NT2/D1 (cell line): ENCODE results near the gene DAB2IP.

ENCODE experiments used
- DNase-seq: peaks from one replicate; pipeline ENCODE4 v3.0.0-alpha.2; 2011; ENCODE audit warnings: low read depth, low spot score
- H3K27me3 ChIP-seq: 2 replicates; pipeline ENCODE4 v1.6.0; 2011; ENCODE audit warnings: mild to moderate bottlenecking; ENCODE audit not compliant: insufficient read length, insufficient read depth
- H3K36me3 ChIP-seq: 2 replicates; pipeline ENCODE4 v1.6.1; 2011; ENCODE audit warnings: mild to moderate bottlenecking, low read length, mixed read lengths; ENCODE audit not compliant: insufficient read depth, insufficient read length
- H3K4me1 ChIP-seq: 2 replicates; pipeline ENCODE4 v1.5.1; 2011; ENCODE audit not compliant: insufficient read depth, insufficient read length
- H3K4me3 ChIP-seq: 2 replicates; pipeline ENCODE4 v1.5.1; 2011; ENCODE audit warnings: low read depth; ENCODE audit not compliant: insufficient read length
- H3K9ac ChIP-seq: 2 replicates; pipeline ENCODE4 v1.6.0; 2011; ENCODE audit warnings: low read depth; ENCODE audit not compliant: insufficient read length
- H3K9me3 ChIP-seq: 2 replicates; pipeline ENCODE4 v1.5.1; 2011; ENCODE audit warnings: mild to moderate bottlenecking, low read length; ENCODE audit not compliant: insufficient read depth
- SUZ12 ChIP-seq: IDR thresholded peaks from 2 replicates; pipeline ENCODE4 v1.6.1; 2011; ENCODE audit not compliant: insufficient read length, insufficient read depth; ENCODE audit errors: extremely low read depth
- YY1 ChIP-seq: IDR thresholded peaks from 2 replicates; pipeline ENCODE4 v1.6.1; 2011; ENCODE audit not compliant: insufficient read length, insufficient read depth
- ZNF274 ChIP-seq: IDR thresholded peaks from 2 replicates; pipeline ENCODE4 v1.6.1; 2011; ENCODE audit warnings: mild to moderate bottlenecking, low read depth, low read length

The DAB2IP gene

DNA sequence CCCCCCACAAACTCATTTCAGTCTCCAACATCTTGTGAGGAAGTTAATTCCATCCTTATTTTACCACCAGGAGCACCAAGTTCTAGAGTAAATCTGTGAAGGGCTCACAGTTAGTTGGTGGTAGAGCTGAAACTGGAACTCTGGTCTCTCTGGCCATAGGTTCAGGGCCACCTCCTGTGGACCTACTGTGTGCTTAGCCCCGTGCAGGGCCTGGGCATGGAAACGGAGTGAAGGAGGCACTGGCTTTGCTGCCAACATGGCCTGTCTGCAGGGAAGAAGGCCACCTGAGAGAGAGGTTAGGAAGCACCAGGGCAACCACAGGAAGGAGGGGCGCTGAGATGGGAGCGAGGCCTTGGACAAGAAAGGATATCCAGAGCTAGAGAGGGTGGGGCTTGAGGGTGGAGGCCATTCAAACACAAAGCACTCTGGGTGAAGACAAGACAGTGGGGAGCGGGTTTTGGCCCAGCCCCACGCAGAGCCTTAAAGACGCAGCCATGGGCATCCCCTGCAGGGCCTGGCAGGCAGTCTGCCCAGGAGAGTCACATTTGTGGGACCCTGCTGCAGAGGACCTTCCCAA is 16.0 kb upstream of the DAB2IP start:
- peaks cover 59% of the 10 kb centered on the region for H3K4me1 ChIP-seq
- no peak for DNase-seq
- H3K27me3 ChIP-seq: no peaks in the 10 kb centered on the region
- no peak overlapping the region for H3K4me3 ChIP-seq
- H3K9ac ChIP-seq: peak overlapping the region; percentile 3
- H3K36me3 ChIP-seq: no peaks in the 10 kb centered on the region
- no peak for TF ChIP-seq SUZ12
- no peak for TF ChIP-seq YY1
- TF ChIP-seq ZNF274: no peak
- H3K9me3 ChIP-seq: no peaks in the 10 kb centered on the region

DNA sequence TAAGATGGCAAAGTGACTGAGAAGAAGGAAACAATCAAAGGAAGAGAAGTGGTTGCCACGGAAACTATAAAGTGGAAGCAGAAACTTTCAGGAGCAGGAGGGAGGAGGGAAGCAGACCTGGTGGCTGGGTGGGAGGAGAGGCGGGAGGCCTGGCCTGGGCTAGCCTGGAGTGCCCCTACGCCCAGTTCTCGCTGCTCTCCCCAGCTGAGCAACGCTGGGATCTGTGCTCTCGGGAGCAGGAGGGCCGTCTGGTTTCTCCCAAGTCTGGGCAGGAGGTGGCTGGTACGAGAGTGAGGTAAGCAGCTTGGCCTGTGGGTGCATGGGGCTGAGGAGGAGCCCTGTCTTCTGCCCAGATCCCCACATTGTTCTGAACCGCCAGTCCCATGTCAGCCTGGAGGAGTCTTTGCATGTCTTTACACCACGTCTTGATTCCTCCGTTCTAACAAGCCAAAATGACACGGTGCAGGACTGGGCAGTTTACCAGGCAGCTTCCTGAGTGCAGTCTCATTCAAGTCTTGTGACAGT is 15.0 kb upstream of the DAB2IP start:
- H3K9me3 ChIP-seq: no peaks in the 10 kb centered on the region
- no peak overlapping the region for H3K4me3 ChIP-seq
- H3K9ac ChIP-seq: peak overlapping the region; percentile 6
- H3K4me1 ChIP-seq: peaks cover 57% of the 10 kb centered on the region
- DNase-seq: no peak
- no peaks in the 10 kb centered on the region for H3K36me3 ChIP-seq
- no peak for TF ChIP-seq ZNF274
- TF ChIP-seq SUZ12: no peak
- H3K27me3 ChIP-seq: no peaks in the 10 kb centered on the region

DNA sequence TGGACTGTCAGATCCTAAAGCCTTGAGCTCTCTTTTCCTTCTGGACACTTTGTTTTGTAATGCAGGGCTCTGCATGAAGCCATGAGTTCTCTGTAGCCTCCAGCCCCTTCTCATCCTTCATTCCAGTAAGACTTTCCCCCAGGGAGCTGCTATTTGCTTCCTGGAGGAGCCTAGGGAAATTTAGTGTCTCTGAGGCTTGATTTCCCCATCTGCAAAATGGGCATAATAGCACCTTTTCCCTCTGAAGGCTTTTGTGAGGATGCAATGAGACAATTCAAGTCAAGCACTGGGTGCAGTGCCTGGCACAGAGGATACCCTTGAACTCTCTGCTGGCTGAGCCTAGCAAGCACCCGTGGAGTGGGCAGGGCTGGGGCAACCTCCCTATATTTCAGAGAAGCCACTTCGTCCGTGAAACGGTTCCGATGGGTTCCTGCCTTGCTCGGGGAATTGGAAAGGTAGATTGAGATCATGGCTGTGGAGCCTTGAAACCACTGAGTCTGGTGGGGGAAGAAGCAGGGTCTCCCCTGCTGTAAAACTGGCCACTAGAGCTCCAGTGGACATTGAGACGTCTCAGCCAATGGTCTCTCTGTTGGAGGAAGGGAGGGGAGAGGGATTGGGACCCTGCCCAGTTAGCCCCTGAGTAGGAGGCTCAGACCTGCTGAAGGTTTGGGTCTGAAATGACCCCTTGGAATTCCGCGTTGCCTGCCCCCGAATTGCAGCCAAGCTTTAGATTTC is 14.3 kb upstream of the DAB2IP start:
- H3K36me3 ChIP-seq: no peaks in the 10 kb centered on the region
- no peak overlapping the region for H3K9ac ChIP-seq
- TF ChIP-seq SUZ12: no peak
- peaks cover 57% of the 10 kb centered on the region for H3K4me1 ChIP-seq
- H3K9me3 ChIP-seq: no peaks in the 10 kb centered on the region
- H3K27me3 ChIP-seq: no peaks in the 10 kb centered on the region
- no peak overlapping the region for H3K4me3 ChIP-seq
- DNase-seq: no peak

DNA sequence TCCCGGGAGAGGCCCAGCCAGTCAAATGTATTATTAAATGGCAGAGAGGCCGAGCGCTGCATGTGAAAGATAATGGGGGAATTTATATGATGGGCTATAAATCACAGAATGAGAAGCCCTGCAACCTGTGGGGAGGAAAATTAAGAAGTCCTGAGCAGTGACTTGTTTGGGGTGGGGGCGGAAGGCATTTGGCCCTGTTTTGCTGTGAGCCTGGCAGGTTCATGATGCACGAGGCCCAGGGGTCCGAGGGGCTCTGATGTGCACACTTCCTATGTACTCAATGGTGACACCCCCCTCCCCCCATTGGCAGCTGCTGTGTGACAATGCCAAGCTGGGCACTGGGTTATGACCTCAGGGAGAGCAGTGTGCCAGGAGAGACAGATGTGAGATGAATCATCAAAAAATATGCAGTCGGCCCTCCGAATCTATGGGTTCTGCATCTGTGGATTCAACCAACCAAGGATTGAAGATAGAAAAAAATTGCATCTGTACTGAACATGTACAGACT is 13.7 kb upstream of the DAB2IP start:
- DNase-seq: no peak
- H3K9ac ChIP-seq: no peak overlapping the region
- H3K4me3 ChIP-seq: no peak overlapping the region
- H3K4me1 ChIP-seq: peaks cover 59% of the 10 kb centered on the region
- no peaks in the 10 kb centered on the region for H3K27me3 ChIP-seq
- H3K36me3 ChIP-seq: no peaks in the 10 kb centered on the region
- no peaks in the 10 kb centered on the region for H3K9me3 ChIP-seq
- TF ChIP-seq SUZ12 (no peak), YY1 (no peak), ZNF274 (no peak)

DNA sequence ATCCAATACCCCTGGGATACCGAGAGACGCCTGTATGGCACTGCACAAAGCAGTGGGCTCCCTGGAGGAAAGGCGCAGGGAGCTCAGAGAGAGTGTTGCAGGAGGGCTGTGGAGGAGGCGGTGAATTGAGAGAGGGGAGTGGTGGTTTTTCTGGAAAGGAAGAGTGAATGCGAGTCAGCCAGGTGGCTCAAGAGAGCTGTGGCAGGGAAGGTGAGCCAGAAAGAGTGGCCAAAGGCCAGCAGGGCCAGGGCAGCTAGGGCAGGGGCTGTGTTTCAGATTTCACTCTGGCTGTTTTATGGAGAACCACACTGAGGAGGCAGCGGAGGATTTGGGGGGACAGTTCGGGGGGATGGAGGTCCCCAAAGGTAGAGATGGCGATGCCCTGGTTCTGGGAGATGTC is 13.0 kb upstream of the DAB2IP start:
- no peak overlapping the region for H3K4me3 ChIP-seq
- H3K36me3 ChIP-seq: no peaks in the 10 kb centered on the region
- TF ChIP-seq YY1: no peak
- TF ChIP-seq ZNF274: no peak
- TF ChIP-seq SUZ12: no peak
- no peaks in the 10 kb centered on the region for H3K9me3 ChIP-seq
- no peak overlapping the region for H3K9ac ChIP-seq
- no peaks in the 10 kb centered on the region for H3K27me3 ChIP-seq
- H3K4me1 ChIP-seq: peaks cover 57% of the 10 kb centered on the region
- no peak for DNase-seq

DNA sequence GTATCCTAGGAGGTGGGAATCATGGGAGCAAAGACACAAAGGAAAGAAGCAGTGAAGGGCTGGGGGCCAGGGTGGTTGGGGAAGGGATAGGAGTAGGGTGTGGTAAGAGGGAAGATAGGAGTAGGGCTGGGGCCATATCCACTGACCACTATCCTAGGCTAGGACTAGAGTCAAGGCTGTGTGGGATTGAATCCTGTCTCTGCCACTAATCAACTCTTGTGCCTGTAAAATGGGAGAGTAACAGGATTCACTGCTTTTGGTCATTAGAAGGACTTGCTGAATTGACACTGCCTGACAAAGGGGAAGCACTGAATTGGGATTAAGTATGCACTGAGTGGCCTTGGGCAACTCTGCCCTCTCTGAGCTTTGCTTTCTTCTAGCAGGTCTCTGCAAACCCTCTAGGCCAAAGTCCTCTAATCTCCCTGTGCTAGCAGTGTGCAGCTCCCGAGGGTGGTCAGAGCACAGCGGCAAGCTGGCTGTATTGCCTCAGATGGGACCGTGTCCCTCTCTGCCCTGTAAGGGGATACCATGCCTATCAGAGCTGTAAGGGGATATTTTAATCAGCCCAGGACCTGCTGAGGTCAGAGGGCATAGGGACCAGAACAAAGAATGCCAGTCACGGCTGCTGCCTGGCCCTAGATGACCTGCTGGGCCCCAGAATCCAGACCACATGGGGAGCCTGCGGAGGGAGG is 12.4 kb upstream of the DAB2IP start:
- Histone ChIP-seq H3K4me1 (peaks cover 51% of the 10 kb centered on the region), H3K36me3 (no peaks in the 10 kb centered on the region), H3K9me3 (no peaks in the 10 kb centered on the region), H3K9ac (peak overlapping the region; percentile 17), H3K27me3 (no peaks in the 10 kb centered on the region), H3K4me3 (no peak overlapping the region)
- TF ChIP-seq YY1 (no peak), SUZ12 (no peak), ZNF274 (no peak)
- no peak for DNase-seq

DNA sequence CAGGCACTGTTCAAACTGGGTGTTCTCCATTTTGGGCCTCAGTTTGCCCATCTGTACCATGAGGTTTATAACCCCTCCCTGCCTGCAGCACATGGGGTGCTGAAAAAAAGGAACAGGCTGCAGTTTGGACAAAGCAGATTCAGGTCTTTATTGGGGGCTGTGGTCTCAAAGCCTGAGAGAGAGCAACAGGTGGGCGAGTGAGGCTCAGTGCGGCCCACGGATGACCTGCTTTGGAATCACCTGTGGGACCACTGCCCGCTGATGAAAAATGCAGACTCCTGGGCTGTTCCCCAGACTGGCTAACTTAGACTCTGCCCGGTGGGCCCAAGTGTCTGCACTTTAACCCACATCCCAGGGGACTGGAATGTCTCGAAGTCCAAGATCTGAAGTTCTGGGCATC is 11.8 kb upstream of the DAB2IP start:
- H3K9ac ChIP-seq: peak overlapping the region; percentile 17
- DNase-seq: no peak
- H3K9me3 ChIP-seq: no peaks in the 10 kb centered on the region
- TF ChIP-seq ZNF274 (no peak), YY1 (no peak), SUZ12 (no peak)
- no peaks in the 10 kb centered on the region for H3K27me3 ChIP-seq
- peaks cover 47% of the 10 kb centered on the region for H3K4me1 ChIP-seq
- H3K4me3 ChIP-seq: no peak overlapping the region
- H3K36me3 ChIP-seq: no peaks in the 10 kb centered on the region
